Suppressor macrophage treated with lipopolysaccharide for 4 hours (primary cell): ENCODE results near the gene SUN1.
"Not testable (repeated sequence)": the region's sequence is repeated elsewhere in the genome, so short reads cannot be mapped to it uniquely, and the experiment has no call there.

Experiments used
- DNase-seq: peaks from one replicate; pipeline ENCODE4 v3.0.0-alpha.2; 2020

The SUN1 gene, protein sequence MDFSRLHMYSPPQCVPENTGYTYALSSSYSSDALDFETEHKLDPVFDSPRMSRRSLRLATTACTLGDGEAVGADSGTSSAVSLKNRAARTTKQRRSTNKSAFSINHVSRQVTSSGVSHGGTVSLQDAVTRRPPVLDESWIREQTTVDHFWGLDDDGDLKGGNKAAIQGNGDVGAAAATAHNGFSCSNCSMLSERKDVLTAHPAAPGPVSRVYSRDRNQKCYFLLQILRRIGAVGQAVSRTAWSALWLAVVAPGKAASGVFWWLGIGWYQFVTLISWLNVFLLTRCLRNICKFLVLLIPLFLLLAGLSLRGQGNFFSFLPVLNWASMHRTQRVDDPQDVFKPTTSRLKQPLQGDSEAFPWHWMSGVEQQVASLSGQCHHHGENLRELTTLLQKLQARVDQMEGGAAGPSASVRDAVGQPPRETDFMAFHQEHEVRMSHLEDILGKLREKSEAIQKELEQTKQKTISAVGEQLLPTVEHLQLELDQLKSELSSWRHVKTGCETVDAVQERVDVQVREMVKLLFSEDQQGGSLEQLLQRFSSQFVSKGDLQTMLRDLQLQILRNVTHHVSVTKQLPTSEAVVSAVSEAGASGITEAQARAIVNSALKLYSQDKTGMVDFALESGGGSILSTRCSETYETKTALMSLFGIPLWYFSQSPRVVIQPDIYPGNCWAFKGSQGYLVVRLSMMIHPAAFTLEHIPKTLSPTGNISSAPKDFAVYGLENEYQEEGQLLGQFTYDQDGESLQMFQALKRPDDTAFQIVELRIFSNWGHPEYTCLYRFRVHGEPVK

DNA sequence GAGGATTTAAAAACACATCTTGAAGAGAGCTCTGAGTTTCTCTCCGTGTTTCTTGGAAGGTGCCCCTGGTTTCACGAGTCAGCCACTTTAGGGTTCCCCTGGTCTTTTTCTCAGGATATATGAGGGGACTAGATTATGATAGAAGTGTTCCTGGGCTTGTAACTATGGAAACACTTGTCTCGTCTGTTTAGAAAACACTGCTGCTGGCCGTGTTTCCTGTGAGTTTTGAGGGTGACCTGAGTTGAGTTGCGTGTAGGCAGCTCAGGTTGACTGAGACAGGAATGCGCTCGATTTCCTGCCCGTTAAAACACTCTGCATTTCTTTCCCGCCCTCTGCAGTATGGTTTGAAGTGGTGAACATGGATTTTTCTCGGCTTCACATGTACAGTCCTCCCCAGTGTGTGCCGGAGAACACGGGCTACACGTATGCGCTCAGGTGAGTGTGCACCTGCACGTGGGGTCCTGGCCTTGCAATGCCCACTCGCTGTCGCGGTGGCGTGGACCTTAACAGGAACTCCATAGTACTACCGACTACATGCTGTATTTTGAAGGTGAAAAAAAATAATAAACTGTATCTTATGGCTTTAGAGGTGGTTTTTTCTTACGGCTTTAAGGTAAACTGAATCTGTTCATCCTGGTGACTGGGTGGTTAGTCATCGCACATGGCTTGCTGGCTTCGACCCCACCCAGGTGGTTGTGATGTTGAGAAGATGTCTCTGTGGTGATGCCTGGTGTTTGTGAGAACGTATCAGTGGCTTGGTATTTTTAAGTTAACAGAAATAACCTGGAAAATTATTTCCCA lies at the start of gene SUN1:
TSS of gene SUN1 (plus strand) at position 310 of the 801 bp plus-strand sequence. CDS start at position 359, 49 bp downstream.
- no peak for DNase-seq

DNA sequence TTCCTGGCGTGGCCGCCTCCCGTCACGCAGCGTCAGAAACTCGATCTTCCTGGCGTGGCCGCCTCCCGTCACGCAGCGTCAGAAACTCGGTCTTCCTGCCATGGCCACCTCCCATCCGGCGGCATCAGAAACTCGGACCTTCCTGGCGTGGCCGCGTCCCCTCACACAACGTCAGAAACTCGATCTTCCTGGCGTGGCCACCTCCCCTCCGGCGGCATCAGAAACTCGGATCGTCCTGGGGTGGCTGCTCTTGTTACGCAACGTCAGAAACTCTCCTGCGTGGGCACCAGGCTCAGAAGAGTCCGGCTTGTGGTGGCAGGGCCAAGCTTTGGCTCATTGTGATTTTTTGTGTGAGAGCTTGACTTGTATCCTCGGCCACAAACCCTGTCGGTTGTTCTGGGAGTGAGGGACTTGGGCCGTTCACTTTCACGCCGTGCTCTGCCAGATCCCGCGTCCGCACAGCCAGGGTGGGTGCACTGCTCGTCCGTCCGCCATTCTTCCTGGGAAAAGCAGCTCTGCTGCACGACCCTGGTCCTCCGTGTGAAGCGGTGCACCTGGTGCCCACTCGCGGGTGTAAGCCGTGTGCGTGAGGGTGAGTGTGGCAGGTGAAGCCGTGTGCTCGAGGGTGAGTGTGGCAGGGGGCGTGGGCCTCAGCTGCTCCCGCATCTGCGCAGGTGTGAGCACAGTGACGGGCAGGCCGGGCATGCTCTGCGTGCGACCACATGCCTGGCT lies 49.4 kb upstream of the SUN1 start:
- DNase-seq, result no peak

DNA sequence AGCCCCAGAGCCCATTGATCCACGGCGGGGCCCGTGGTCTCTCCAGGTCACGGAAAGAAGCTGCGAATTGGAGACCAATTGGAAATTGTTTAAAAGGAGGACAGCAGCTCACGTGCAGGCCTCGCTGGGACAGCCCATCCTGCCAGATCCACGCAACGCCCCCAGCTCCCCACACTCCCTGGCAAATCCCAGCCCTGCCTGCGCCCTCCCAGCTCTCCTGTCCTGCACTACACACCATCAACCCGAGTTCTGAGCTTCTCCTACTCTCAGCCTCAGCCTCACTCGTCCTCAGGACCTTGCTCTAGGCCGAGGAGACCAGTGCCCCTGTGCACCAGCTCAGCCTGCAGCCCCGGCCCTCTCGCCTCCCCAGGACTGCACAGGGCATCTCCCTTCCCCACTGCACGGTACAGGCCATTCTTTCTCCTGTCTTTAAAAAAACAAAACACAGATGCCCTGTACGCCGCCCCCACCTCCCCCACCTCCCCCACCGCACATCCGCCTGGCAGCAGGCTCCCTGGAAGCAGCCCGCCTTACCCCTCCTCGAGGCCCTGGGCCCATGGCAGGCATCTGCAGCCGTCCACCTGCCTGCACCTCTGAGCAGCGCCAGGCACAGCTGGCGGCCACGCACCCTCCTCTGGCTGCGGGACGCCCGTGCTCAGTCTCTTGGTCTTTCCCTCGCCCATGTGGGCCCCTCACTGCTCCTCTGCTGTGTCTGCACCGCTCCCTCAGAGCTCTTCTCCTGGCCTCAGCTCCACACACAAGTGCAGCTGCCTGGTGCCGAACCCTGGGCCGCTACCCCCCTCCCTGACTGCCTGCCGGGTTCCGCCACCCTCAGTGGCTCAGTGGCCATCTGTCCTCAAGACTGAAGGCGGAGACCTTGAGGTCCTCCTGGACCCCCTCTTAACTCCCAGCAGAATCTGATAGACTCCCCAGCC lies 48.5 kb upstream of the SUN1 start:
- DNase-seq, result no peak

DNA sequence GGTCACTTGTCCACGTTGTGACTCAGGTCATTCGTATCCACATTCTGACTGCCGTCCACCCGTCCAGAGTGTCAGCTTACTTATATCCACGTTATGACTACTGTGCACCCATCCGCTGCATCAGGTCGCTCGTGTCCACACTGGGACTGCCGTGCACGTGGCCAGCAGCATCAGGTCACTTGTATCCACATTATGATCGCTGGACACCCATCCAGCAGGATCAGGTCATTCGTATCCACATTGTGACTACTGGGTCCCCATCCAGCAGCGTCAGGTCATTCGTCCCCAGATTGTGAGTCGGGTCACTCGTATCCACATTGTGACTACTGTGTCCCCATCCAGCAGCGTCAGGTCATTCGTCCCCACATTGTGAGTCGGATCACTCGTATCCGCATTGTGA lies 47.3 kb upstream of the SUN1 start:
- DNase-seq, result no peak

DNA sequence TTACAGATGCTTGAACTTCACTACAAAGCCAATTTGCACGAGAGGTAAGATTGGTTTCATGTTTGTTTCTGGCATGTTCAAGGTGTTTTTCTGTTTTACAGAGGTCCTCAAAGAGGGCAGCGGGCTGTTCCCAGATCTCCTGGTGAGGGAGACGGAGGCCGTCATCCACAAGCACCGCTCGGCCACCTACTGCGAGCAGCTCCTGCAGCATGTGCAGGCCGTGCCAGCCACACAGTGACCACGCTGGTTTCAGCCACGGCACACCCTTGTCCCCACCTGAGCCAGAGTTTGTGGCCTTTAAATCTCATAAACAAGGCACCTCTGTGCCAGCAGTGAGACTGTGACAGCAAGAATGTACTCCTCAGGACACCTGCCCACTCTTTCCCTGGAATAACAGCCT lies 46.9 kb upstream of the SUN1 start:
- DNase-seq, result no peak

DNA sequence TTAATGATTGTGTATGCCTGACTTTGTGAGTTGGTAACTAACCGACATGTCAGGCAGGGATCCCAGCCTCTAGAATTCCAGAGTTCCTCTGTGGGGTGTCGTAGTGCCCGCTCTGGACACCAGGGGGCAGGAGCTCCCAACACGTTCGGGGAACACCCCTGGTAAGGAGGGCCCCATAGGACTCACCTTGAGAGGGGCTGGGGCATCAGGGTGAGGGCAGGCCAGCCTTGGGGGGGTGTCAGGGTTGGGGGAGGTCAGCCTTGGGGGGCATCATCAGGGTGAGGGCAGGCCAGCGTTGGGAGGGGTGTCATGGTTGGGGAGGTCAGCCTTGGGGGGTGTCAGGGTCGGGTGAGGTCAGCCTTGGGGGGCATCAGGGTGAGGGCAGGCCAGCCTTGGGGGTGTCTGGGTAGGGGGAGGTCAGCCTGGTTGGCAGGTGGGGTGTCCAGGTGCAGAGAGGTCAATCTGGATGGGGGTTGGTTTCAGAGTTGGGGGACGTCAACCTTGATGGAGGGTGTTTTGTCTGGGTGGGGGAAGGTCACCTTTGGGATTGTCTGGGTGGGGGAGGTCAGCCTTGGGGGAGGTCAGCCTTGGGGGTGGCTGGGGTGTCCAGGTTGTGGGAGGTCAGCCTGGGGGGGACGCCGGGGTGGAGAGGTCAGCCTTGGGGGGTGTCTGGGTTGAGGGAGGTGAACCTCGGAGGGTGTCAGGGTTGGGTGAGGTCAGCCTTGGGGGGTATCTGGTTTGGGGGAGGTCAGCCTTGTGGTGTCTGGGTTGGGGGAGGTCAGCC lies 45.6 kb upstream of the SUN1 start:
- DNase-seq, result peak; percentile 62

DNA sequence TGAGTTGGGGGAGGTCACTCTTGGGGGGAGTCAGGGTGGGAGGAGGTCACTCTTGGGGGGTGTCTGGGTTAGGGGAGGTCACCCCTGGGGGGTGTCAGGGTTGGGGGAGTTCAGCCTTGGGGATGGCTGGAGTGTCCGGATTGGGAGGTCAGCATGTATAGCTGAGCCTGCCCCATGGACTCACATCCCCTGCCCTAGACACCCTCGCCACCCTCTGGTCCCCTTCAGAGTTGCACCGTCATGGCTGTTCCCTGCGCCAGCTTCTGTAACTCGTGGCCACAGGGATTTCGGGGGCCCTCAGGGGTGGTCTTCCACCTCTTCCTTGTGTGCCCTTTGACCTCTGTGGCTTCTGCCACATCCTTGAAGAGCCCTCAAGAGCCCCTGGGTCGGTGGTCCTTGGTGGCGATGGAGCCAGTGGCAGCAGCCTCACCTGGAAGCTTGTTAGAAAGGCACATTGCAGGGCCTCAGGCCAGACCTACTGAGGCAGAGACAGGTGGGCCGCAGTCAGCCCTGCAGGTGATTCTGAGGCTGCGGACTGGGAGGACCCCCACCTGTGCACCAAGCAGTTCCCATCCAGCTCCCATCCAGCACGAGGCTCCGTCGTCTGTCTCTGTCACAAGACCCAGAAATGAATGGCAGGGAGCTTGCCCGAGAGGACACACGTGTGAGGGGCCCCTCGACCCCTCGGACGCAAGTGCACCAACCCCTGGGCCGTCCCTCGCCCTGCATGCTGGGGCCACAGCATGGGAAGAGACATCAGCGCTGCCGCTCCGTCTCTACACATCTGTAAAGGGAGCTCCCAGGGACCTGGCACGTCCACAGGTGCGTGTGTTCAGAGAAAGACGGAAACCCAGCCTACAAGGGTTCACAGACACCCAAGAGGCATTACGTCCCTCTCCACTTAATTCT lies 44.7 kb upstream of the SUN1 start:
- DNase-seq, result no peak

DNA sequence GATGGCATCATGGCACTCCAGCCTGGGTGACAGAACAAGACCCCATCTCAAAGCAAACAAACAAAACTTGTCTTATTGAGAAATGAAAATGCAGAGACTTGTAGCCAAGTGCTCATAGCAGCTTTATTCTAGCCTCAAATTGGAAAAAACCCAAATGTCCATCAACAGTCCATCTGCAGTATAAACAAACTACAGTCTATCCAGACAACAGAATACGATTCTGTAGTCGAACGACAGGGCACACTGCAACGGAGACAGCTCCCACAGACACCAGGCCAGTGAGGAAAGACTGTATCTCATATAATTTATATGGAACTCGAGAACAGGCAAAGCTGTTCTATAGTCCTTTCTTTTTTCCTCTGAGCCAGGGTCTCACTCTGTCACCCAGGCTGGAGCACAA lies 40.8 kb upstream of the SUN1 start:
- DNase-seq, result no peak

DNA sequence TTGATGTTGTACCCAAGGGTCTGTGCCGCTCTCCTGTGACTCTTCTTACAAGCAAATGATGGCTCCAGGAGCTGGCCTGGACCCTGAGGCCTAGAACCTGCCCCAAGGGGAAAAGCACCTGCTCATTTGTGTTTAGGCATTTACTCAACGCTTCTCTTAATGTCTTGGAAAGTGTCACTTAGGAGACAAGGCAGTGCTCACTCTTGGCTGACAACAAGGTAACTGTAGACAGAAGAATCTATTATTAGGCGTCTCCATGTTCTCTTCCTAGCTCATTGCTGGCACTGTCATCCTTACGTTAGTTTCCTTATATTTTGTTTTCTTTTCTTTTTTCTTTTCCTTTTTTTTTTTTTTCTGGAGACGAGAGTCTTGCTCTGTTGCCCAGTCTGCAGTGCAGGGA lies 38.1 kb upstream of the SUN1 start:
- DNase-seq, result no peak

DNA sequence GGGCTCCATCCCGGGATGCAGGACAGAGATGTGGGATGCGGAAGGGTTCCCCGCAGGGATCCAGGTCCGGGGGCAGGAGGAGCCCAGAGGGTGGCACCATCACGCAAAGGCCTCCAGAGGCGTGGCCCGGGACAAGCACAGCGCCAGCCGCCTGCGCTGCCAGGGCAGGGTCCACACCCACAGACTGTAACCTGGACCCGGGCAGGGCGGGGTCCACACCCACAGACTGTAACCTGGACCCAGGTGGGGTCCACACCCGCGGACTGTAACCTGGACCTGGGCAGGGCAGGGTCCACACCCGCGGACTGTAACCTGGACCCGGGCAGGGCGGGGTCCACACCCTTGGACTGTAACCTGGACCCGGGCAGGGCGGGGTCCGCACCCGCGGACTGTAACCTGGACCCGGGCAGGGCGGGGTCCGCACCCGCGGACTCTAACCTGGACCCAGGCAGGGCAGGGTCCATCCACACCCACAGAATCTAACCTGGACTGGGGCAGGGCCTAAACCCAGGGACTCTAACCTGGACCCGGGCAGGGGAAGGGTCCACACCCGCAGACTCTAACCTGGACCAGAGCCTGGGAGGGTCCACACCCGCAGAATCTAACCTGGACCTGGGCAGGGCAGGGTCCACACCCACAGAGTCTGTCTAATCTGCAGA lies 37.5 kb upstream of the SUN1 start:
- DNase-seq, result no peak

DNA sequence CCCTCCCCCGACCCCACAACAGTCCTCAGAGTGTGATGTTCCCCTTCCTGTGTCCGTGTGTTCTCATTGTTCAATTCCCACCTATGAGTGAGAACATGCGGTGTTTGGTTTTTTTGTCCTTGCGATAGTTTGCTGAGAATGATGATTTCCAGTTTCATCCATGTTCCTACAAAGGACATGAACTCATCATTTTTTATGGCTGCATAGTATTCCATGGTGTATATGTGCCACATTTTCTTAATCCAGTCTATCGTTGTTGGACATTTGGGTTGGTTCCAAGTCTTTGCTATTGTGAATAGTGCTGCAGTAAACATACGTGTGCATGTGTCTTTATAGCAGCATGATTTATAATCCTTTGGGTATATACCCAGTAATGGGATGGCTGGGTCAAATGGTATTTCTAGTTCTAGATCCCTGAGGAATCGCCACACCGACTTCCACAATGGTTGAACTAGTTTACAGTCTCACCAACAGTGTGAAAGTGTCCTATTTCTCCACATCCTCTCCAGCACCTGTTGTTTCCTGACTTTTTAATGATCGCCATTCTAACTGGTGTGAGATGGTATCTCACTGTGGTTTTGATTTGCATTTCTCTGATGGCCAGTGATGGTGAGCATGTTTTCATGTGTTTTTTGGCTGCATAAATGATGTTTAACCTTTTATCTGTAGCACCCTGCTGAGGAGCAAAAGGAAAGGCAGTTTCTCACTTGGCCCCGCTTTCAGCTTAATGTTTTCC lies 35.7 kb upstream of the SUN1 start:
- not testable (repeated sequence) for DNase-seq

DNA sequence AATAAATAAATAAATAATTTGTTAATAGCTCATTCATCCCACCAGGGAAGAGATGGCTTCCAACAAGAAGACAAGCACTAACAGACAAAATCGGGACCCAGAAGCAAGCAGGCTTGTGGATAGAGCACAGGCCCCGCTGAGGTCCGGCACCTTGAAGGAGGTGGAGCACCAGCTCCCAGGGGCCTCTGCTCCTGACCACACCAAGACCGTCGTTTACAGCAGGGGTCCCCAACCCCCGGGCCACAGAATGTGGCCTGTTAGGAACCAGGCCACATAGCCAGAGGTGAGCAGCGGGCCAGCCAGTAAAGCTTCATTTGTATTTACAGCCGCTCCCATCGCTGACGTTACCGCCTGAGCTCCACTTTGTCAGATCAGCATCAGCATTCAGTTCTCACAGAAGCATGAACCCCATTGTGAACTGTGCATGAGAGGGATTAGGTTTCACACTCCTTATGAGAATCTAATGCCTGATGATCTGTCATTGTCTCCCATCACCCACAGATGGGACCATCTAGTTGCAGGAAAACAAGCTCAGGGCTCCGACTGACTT lies 33.3 kb upstream of the SUN1 start:
- DNase-seq, result no peak

DNA sequence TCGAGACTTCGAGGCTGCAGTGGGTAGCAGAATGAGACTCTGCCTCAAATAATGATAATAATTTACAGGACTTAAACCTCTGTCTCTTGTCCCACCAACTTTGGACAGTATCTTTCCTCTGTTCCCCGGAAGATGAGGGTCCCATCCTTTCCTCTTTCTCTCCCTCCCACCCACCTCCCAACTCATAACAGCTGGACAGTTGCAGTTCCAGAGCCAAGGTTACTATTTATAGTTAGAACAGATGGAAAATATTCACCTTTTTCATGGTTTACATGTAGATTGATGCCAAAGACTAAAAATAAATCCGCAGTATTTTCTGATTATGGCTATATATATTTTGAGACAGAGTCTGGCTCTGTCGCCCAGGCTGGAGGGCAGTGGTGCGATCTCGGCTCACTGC lies 31.6 kb upstream of the SUN1 start:
- DNase-seq, result no peak

DNA sequence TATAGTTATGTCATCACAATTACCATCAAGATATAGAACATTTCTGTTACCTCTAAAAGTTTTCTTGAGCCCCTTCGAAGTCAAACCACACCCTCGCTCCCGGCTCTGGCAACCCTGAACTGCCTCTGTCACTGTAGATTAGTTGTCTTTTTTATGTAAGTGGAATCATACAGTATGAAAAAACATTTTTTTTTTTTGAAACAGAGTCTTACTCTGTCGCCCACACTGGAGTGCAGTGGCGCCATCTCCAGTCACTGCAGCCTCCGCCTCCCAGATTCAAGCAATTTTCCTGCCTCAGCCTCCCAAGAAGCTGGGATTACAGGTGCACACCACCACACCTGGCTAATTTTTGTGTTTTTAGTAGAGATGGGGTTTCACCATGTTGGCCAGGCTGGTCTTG lies 30.9 kb upstream of the SUN1 start:
- DNase-seq, result not testable (repeated sequence)

DNA sequence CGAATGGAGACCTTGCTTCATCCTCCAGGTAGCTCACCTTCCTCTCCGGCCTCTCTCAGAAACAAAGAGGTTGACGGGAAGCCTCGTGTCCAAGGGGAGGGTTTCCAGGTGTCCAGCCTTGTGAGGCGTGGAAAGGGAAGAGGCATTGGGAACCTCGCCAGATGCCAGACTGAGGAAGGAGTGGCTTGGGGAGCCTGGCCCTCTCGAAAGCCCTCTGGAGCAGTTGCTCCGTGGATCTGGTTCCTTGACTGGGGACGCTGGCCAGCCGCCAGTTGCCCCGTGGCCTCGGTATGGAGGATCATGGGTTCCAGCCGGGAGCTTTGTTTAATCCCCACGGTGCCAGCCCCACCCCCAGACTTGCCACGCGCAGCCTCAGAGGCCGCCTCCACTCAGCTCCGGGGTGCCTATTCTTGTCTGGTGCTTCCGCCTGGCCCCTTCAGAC lies 30.3 kb upstream of the SUN1 start:
- DNase-seq, result no peak

DNA sequence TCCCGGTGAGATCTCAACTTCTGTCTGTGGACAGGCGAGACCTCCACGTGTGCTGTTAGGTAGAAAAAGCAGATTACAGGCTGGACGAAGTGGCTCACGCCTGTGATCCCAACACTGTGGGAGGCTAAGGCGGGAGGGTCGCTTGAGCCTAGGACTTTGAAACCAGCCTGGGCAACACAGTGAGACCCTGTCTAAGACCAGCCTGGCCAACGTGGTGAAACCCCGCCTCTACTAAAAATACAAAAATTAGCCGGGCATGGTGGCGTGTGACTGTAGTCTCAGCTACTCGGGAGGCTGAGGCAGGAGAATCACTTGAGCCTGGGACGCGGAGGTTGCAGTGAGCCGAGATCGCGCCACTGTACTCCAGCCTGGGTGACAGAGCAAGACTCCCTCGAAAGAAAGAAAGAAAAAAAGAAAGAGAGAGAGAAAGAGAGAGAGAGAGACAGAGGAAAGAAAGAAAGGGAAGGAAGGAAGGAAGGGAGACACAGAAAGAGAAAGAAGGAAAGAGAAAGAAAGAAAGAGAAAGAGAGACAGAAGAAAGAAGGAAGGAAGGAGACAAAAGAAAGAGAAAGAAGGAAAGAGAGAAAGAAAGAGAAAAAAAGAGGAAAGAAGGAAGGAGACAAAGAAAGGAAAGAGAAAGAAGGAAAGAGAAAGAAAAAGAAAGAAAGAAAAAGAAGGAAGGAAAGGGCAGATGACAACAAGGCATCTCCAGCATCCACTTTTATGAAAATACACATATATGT lies 29.6 kb upstream of the SUN1 start:
- DNase-seq, result no peak

DNA sequence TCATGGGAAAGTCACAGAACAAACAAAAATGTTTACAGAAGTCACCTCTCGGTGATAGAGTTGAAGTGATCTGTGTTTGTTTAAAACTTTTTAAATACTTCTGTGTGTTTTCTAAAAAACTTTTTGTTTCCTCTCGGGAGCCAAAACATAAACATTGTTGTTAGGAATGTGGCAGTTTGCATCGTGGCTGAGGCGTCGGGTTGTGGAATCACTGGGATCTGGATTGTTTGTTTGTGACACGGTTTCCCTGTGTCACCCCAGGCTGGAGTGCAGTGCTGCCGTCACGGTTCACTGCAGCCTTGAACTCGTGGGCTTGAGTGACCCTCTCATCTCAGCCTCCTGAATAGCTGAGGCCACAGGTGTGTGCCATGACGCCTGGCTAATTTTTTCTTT lies 29.0 kb upstream of the SUN1 start:
- DNase-seq, result no peak
